Erythroblast (primary cell): ENCODE data around the gene MRM3.

Experiments used
- GATA1 ChIP-seq: IDR thresholded peaks from 2 replicates; pipeline ENCODE4 v1.6.1; 2011; ENCODE audit warnings: low read depth, mild to moderate bottlenecking, control low read depth, low read length, moderate library complexity
- POLR2A ChIP-seq: IDR thresholded peaks from 2 replicates; pipeline ENCODE4 v1.6.1; 2011; ENCODE audit warnings: mild to moderate bottlenecking, low read length

DNA sequence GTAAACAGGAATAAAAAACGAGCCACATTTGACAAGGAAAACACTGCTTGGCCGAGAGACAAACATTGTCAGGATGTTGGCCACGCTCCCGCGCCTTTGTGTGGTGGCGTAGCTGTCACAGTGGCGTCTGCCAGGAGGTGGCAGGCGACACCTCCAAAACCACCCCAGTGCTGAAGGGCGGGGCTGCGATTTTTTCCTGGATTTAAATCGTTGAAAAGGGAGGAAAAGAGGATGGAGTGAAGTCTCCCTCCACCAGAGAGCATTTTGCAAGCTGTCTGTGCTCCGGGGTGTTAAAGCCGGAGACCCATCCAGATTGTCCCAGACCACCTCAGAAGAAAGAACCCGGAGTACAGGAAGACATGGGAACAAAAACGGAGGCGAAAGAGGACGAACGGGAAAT is 12.7 kb downstream of the MRM3 start:
- TF ChIP-seq POLR2A (no peak), GATA1 (no peak)
